MM.1S (cell line): Measurements from ENCODE around the gene RETNLB.
A peak's percentile ranks its signal among the peaks of the same experiment; 100 is the strongest.

Experiments used
- DNase-seq: peaks from one replicate; pipeline ENCODE4 v3.0.0-alpha.2; 2015
- H2AFZ ChIP-seq: fragments of 300-600 bp; sonication (generic); 2 replicates; pipeline ENCODE4 v1.6.0; 2016; ENCODE audit warnings: antibody characterized with exemption, low read length
- H3F3A ChIP-seq: fragments of 300-600 bp; sonication (generic); 2 replicates; pipeline ENCODE4 v1.6.1; 2016; ENCODE audit warnings: mild to moderate bottlenecking, antibody characterized with exemption, low read length, moderate library complexity, mixed read lengths; ENCODE audit not compliant: insufficient read depth
- H3K27ac ChIP-seq: fragments of 300-600 bp; sonication (generic); 2 replicates; pipeline ENCODE4 v1.5.1; 2016; ENCODE audit warnings: mild to moderate bottlenecking, low read length
- H3K27me3 ChIP-seq: fragments of 300-600 bp; sonication (generic); replicated peaks from 2 replicates; pipeline ENCODE4 v1.6.0; 2016; ENCODE audit warnings: low read length; ENCODE audit not compliant: insufficient read depth
- H3K36me3 ChIP-seq: fragments of 300-600 bp; sonication (generic); replicated peaks from 2 replicates; pipeline ENCODE4 v1.6.1; 2016; ENCODE audit warnings: mild to moderate bottlenecking, low read length, mixed read lengths; ENCODE audit not compliant: insufficient read depth
- H3K4me1 ChIP-seq: fragments of 300-600 bp; sonication (generic); 2 replicates; pipeline ENCODE4 v1.6.1; 2016; ENCODE audit warnings: low read length, mixed read lengths
- H3K4me2 ChIP-seq: fragments of 300-600 bp; sonication (generic); 2 replicates; pipeline ENCODE4 v1.6.0; 2016; ENCODE audit warnings: low read depth, low read length
- H3K4me3 ChIP-seq: fragments of 300-600 bp; sonication (generic); 2 replicates; pipeline ENCODE4 v1.5.1; 2016; ENCODE audit warnings: low read length, mixed read lengths
- H3K79me2 ChIP-seq: fragments of 300-600 bp; sonication (generic); 2 replicates; pipeline ENCODE4 v1.6.1; 2016; ENCODE audit warnings: mixed run types, low read length, mixed read lengths
- H3K9ac ChIP-seq: fragments of 300-600 bp; sonication (generic); 2 replicates; pipeline ENCODE4 v1.6.1; 2016; ENCODE audit warnings: low read length, mixed read lengths
- H3K9me2 ChIP-seq: fragments of 300-600 bp; sonication (generic); replicated peaks from 2 replicates; pipeline ENCODE4 v1.6.1; 2016; ENCODE audit warnings: mild to moderate bottlenecking, low read length, mixed read lengths; ENCODE audit not compliant: insufficient read depth
- H3K9me3 ChIP-seq: fragments of 300-600 bp; sonication (generic); replicated peaks from 2 replicates; pipeline ENCODE4 v1.6.1; 2016; ENCODE audit warnings: mild to moderate bottlenecking, low read length, mixed read lengths; ENCODE audit not compliant: insufficient read depth
- H4K20me1 ChIP-seq: fragments of 300-600 bp; sonication (generic); 2 replicates; pipeline ENCODE4 v1.6.1; 2016; ENCODE audit warnings: mild to moderate bottlenecking, low read length, moderate library complexity, mixed read lengths; ENCODE audit not compliant: insufficient read depth
- CTCF ChIP-seq: fragments of 300-600 bp; sonication (generic); IDR thresholded peaks from 2 replicates; pipeline ENCODE4 v1.5.1; 2016; ENCODE audit warnings: antibody characterized with exemption, low read length, mixed read lengths
- EZH2 ChIP-seq: fragments of 300-600 bp; sonication (generic); optimal IDR thresholded peaks from 2 replicates; pipeline ENCODE3; 2017; ENCODE audit warnings: low read depth, mild to moderate bottlenecking, antibody characterized with exemption, low read length, mixed read lengths
- EZH2phosphoT487 ChIP-seq: fragments of 300-600 bp; sonication (generic); IDR thresholded peaks from 2 replicates; pipeline ENCODE4 v1.6.1; 2018; ENCODE audit warnings: antibody characterized with exemption, low read length

The RETNLB gene

GRCh38 chr3:108804437-108804836 lies 47.2 kb upstream of the RETNLB start:
- Histone ChIP-seq H3K79me2 (no peaks in the 10 kb centered on the region), H3K27me3 (no peaks in the 10 kb centered on the region), H3K4me2 (no peak overlapping the region), H3F3A (peaks cover 12% of the 10 kb centered on the region), H4K20me1 (no peaks in the 10 kb centered on the region), H3K9ac (no peak overlapping the region), H3K36me3 (no peaks in the 10 kb centered on the region), H3K9me3 (no peaks in the 10 kb centered on the region), H3K4me1 (peaks cover 14% of the 10 kb centered on the region), H3K9me2 (no peaks in the 10 kb centered on the region), H2AFZ (no peak overlapping the region), H3K4me3 (no peak overlapping the region), H3K27ac (no peak overlapping the region)
- no peak for TF ChIP-seq EZH2
- no peak for TF ChIP-seq EZH2phosphoT487
- no peak for TF ChIP-seq CTCF
- DNase-seq: no peak

GRCh38 chr3:108791473-108791872 lies 34.3 kb upstream of the RETNLB start:
- Histone ChIP-seq H3K27ac (no peak overlapping the region), H3K4me3 (no peak overlapping the region), H3K4me1 (no peaks in the 10 kb centered on the region), H3K9me2 (no peaks in the 10 kb centered on the region), H4K20me1 (no peaks in the 10 kb centered on the region), H2AFZ (no peak overlapping the region), H3K9ac (no peak overlapping the region), H3K36me3 (no peaks in the 10 kb centered on the region), H3K79me2 (no peaks in the 10 kb centered on the region), H3K9me3 (no peaks in the 10 kb centered on the region), H3F3A (no peaks in the 10 kb centered on the region), H3K27me3 (no peaks in the 10 kb centered on the region), H3K4me2 (no peak overlapping the region)
- TF ChIP-seq EZH2: no peak
- TF ChIP-seq EZH2phosphoT487: no peak
- TF ChIP-seq CTCF: no peak
- no peak for DNase-seq

GRCh38 chr3:108780235-108780634 lies 23.0 kb upstream of the RETNLB start:
- Histone ChIP-seq H3K9me3 (no peaks in the 10 kb centered on the region), H3K9me2 (no peaks in the 10 kb centered on the region), H3K27ac (peak overlapping the region; percentile 30; the same call in 1 of the 2 replicates), H3K36me3 (no peaks in the 10 kb centered on the region), H3K79me2 (no peaks in the 10 kb centered on the region), H4K20me1 (no peaks in the 10 kb centered on the region), H3F3A (0 out of 2 replicates have a peak, but pooled peaks cover 5% of the 10 kb centered on the region), H3K4me1 (peaks cover 28% of the 10 kb centered on the region), H3K9ac (no peak overlapping the region), H3K27me3 (no peaks in the 10 kb centered on the region), H3K4me2 (peak overlapping the region; percentile 11; the same call in 1 of the 2 replicates), H2AFZ (0 out of 2 replicates have a peak overlapping the region, but pooled peaks have one; percentile 21), H3K4me3 (no peak overlapping the region)
- peak; percentile 88 for DNase-seq
- no peak for TF ChIP-seq CTCF
- no peak for TF ChIP-seq EZH2phosphoT487
- no peak for TF ChIP-seq EZH2
